HG03354 (cell line): ENCODE results near the gene ERBB4.

Experiments used
- ATAC-seq: cut with Tn5 transposase; IDR thresholded peaks from one replicate; pipeline ENCODE4 v1.9.1; 2021; ENCODE audit warnings: mild to moderate bottlenecking; ENCODE audit not compliant: unreplicated experiment, poor library complexity, severe bottlenecking

Gene ERBB4

DNA sequence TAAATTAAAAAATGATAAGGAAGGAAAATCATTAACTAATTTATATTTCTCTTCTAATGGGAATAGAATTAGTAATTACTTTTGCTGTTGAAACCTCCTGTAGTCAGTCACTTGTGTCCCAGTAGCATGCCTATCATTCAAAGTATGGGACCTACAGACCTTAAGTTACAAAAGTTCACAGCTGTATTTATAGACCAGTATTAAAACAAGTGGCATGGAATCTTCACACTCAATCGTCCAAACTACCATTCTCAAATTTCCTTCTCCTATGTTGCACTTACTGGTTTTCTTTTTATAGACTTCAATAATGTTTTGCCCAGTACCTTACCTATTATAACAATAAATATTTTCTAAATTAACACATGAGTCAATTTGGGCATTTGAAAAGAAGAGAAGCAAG, 639.9 kb downstream of the ERBB4 start:
- no peak for ATAC-seq

DNA sequence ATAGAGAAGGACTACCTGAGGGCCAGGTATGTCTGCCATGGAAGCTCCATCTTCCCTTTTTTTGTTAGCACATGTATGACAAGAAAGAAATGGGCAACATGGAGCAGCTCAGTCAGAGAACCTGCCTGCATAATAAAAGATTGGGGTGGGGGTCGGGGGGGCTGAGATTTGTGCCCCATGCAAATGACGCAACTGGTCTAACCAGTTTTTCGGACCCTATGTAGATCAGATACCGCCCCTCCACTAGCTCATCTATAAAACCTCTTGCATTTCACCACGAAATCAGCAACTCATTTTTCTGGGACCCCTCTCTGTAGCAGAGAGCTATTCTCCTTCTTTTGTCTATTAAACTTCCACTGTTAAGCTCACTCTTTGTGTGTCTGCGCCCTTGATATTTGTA, 657.2 kb downstream of the ERBB4 start:
- ATAC-seq: no peak

DNA sequence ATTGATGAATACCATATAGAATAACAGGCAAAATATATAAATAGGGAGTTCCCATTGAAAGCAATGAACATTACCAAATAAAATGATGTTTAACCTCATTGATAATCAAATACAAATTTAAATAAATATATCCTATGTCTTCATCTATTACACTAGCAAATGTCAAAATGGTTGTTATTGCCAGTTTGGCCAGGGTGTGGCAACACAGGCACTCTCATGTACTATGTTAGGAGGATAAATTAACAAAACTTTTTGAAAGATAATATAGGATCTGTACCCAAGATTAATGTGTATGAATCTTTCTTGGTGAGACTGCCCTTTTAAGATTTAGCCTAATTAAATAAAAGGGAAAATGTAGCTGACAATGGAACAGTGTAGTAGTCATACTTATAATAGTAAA, 659.3 kb downstream of the ERBB4 start:
- ATAC-seq: no peak

DNA sequence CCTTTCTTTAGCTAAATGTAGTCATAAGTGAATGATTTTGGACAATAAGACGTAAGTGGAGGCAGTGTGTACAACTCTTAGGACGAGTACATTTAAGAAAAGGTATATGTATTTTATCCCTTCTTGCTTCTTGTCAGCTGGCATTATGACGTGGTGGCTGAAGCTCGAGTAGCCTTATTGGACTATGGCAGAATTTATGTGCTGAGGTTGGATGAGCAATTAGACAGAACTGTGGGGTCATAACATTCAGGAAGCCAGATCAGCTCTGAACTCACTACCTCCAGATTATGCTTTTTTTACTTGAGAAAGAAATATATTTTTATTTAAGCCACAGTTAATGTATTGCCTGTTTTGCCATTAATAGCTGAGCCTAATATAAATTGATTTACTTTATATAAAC, 661.5 kb downstream of the ERBB4 start:
- no peak for ATAC-seq

DNA sequence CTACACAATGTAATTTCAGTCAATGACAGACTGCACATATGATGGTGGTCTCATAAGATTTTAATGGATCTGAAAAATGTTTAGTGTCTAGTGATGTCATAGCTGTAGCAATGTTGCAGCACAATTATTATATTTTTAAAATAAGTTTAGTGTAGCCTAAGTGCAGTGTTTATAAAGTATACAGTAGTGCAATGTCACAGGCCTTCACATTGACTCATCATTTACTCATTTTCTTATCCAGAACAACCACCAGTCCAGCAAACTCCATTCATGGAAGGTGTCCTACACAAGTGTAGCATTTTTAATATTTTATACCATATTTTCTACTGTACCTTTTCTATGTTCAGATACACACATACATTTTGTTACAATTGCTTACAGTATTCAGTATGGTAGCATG, 663.1 kb downstream of the ERBB4 start:
- ATAC-seq: no peak

DNA sequence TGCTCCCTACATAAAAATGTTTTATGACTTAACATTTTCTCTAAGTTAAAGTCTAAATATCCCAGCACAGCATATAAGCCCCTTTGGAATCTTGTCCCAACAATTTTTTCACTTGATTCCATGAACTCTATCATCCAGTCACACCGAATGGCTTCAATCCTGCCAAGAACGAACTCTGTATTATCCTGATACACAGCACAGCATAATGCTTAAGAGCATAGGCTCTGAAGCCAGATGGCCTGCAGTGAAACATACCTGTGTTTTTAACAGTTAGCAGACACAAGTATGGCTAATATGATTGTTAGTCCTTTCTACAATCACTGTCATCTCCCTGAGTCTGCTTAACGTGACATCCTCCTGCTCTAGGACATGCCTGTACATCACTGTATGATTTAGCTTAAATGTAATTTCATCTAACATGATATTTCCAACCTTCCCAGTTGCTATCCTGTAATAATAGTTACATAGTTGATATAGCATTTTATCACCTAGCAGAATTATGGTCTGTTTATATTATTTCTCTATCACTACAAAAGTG, 669.5 kb downstream of the ERBB4 start:
- no peak for ATAC-seq

DNA sequence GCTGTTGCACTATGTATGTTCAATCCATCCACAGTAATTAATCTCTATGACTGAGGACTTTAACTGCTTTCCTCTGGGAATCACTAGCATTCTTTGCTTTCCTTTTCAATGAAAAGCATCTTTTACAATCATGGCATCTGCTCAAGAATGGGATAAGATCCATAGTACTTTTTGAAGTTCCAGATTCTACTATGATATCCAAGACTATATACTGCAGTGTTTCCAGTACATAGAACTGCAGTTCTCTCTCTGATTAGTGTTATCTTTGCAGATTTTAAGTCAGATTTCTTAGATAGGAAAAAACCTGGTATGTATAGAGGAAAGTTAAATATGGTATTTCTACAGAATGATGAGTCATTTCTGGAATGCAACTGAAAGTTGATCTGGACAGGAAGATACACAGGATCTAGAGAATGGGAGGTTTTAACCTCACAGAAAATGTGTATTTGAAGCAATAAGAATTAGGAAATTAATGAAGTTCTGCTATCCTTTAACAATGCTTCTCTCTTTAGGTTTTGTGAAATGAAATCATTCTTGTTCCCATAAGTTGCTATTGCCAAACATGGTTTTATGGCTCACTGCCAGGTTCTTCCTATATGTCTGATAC, 670.7 kb downstream of the ERBB4 start:
- peak; percentile 88 for ATAC-seq

DNA sequence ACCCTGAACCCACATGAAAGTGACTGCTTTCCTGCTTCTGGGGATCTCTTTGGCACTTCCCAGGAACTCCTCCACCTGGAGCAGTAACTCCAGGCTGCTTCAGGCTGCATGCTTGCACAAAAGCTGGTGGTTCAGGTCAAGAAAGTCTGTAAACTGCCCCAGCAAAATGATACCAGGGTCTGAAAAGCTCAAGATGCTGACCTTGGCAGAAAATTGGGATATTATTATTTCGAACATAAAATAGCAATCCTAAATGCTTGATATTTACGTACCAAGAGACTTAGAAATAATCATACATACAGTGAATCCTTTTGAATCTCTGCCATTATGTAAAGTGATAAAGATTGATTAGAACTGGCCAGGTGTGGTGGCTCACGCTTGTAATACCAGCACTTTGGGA, 674.3 kb downstream of the ERBB4 start:
- ATAC-seq: no peak

DNA sequence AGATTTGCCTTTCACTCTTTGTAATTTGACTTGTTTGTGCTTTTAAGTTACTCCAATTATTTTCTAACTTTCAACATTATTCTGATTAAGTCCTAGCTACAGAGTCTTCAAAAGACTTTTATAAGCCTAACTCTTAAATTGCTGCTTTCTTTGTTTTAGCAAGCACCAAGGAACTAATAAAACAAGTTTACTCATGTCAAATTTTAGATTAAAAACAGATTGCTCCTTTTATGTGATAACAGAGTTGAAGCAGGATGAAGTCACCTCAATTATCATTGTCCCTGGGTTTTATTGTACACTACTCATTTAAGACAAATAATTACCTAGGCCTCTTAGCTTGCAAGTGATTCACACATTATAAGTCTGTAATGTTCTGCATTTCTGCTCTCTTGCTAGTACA, 678.4 kb downstream of the ERBB4 start:
- no peak for ATAC-seq

DNA sequence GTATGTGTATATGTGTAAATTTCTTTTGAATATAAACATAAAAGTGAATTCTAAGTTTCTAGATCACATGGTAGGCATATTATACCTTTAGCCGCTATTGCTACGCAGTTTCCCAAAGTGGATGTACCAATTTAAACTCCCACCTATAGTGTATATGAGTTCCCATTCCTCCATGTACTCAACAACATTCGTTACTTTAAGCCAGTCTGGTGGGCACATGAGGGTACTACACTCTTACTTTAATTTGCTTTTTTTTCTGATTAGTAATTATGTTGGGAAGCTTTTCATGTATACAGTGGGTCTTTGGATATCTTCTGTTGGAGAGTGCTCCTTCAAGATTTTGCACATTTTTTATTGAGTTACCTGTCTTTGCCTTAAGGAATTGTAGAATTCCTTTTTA, 683.8 kb downstream of the ERBB4 start:
- ATAC-seq: peak; percentile 79

DNA sequence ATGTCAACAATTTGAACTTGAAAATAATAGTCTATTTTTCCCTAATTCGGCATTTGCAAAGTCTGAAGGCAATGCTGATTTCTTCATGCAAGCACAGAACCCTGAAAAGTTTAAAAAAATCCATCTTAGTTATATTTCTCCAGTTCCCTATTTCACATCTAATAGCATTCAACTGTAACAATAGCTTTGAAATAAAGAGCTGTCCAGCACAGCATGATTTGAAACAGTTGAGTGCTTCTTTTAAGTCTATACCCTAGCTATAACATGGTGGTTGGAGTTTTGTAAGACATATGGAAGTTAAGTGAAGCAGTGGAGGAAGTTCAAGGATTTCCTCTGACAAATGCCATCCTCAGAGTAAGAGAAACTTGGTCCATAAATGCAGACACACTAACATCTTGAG, 691.9 kb downstream of the ERBB4 start:
- ATAC-seq: no peak

DNA sequence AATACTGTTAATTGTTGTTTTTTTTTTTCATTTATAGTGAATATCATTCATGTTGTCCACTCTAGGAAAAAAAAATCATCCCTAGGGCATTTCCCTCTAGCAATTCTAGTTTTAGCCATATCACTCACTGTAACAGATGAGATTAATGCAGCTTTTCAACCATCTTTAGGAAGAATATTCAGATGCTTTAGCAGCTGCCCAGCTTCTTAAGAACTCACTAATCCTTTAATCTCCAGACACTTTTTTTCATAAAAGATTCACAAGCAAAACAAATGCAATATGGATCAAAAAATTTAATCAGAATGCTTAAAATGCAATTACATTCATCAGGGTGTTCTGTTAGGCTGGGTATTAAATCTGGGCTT, 692.6 kb downstream of the ERBB4 start:
- no peak for ATAC-seq

DNA sequence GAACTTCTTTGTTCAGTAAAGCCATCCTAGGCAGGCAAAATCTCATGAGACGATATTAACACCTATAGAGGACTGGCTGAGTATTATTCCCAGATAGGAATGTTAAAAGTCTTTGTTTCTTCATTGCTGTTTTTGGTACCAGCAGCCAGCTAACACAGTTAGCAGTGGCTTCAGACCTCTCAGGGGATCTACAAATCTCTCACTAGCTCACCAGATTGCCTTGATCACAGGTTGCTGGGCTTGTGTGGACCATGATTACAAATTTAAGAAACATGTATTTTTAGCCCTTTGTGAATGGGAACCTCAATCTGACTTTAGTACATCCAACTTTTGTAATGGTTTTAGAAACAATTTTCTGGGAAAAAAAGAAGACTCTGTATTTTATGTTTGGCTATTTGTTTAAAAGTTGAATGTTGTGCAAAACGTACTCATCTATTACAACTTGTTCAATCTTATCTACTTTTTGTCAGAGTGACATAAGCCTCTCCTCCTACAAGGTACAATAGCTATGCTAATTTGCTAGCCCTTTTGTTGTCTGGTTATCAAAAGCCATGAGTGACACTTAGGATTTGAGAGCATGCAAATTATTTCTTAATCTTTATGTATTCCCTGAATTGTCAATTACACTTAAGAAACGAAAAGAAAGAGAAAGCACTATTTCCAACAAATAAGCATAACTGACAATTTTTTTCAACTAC, 693.1 kb downstream of the ERBB4 start:
- no peak for ATAC-seq

DNA sequence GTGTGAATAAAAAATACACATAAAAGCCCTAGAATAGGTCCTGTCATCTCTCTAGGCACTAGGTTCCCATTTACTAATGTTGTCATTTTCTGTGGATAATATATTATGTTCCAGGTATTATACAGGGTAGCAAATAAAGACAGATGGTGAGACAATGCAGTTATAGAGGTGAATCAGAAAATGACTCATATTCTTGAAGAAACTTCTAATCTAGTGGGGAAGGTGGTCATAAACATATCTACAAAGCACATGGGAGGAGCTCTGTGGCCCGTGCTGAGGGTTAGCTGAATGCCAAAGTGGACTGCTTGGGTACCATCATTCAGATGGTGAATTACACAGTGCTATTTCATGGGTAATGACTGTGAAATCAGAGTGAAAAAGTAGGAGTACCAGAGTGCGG, 700.9 kb downstream of the ERBB4 start:
- no peak for ATAC-seq

DNA sequence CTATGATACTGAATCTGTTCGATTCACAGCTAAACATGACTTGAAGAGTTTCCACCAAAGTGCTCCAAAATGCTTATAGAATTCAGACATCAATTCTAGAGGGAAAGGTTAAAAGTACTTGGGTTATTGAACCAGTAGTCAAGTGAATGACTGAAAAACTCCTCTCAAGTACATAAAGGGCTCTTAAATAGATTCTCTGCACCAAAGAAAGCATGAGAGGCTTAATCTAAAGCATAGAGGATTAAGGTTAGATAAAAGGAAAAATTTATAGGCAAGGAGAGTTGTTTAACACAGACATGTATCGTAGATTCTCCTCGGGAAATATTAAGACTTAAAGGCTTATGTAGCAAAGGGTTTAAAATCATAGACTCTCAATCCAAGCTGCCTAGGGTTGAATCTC, 701.4 kb downstream of the ERBB4 start:
- no peak for ATAC-seq

DNA sequence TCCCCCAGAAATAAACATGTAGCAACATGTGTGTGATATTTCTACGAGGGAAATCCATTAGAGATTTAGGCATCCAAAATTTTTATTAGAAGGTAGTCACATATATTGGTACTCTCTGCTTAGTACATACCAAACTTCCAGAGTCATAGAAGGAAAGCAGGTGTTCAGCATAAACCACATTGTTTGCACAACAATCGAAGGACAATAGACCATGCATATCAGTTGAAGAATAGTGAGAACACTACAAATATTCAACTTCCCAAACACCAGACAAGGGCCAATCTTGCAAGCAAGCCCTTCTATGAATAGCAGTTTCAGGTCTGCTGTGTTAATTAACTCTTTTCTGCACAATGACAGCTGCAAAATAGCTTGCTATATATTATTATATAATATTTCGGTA, 702.2 kb downstream of the ERBB4 start:
- ATAC-seq: no peak

DNA sequence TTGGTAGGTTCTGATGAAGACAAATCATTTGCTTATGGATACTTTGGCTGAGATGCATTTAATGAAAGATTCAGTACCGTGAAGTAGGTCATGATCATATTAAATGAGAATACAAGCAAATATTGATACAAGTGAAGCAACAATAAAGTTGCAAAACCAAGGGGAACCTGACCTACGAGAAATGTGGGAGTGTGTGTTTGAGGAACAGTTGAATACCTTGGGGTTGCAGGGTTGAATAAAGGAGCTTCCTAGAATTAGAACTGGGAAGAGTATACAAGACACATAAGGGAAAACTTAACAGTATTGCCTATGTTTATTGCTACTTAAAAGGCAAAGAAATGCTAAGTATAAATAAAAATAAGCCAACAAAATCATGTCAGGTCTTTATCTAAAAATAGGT, 702.9 kb downstream of the ERBB4 start:
- ATAC-seq: no peak

DNA sequence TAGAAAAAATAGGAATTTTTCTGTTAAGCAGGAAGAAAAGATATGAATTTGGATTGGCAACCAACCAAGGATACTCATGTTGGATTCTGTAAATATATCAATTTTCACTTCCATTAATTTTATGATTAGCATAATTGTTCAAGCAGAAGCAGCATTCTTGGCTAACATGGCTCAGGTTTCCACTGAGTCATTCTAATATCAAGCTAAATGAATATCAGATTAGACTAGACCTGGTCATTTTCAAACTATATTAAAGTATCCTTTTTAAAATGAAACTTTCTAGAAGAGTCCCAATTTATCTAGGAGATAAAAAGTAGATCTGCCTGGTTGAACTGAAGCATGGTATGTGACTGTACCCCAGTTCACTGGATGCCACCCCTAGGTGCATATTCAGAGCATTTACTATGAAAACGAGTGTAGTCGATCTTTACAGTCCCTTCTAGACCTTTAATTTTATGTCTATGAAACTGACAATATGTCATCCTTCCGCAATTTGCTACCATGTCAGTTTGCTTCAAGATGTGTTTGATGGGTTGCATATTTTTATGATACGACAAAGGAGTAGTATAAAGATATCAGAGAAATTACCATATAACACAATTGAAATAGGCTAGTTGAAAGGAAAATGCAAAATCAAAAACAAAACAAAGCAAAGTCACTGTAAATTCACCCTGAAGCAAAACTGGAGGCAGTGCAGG, 704.9 kb downstream of the ERBB4 start:
- no peak for ATAC-seq

DNA sequence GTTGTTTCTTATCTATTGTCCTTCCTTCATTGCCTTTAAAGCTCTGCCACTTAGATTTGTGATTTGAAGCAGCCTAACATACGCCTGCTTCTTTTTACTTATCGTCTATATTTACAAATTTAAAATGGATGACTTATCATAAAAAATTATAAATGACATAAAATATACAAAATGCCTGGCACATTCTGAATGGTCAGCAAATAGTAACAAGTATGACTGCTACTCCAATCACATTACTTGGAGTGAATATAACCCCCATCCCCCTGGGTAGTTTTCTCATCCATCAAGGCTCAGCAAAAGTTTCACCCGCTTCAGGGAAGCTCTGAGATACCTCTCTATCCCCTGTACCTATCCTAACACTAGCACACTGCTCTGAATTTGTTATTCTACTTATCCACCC, 708.9 kb downstream of the ERBB4 start:
- ATAC-seq: no peak

DNA sequence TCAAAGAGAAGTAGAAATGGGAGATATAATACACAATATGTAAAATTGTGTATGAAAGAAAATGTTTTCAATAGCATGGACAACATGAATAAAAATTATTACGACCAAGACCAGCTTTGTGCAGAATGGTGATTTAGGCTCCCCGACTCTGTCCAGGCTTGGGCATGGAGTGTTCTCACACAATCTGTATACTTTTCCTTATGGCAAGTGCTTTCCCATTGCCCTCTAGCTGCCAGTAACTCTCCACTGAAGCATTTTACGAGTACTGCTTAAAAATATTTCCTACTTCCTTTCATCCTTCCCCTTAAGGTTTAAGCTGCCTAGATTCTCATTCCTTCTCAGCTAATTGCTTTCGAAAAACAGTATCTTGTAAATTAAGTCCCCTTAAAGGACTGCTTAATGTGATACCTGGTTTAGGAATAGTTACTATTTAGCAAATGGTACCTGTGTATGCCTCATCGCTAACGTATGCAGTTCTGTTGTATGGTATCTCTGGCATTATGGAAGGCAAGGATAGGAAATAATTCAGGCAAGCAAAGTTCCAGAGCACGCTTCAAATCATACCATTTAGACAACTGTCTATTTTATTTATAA, 714.6 kb downstream of the ERBB4 start:
- no peak for ATAC-seq
